Trophoblast cell (in vitro differentiated cells and primary cell): ENCODE results near the gene ARTN.

Source experiments
- DNase-seq, 2 donors: peaks; one replicate each; pipeline ENCODE4 v3.0.0-alpha.2; 2016
- H2AFZ ChIP-seq: 2 replicates; pipeline ENCODE4 v1.6.1; 2013; ENCODE audit warnings: low read length, moderate library complexity, mild to moderate bottlenecking; ENCODE audit not compliant: insufficient read depth, poor library complexity
- H2AK5ac ChIP-seq: 2 replicates; pipeline ENCODE4 v1.6.1; 2013; ENCODE audit warnings: mild to moderate bottlenecking, low read length
- H2BK120ac ChIP-seq: 2 replicates; pipeline ENCODE4 v1.6.1; 2013; ENCODE audit warnings: low read length, mild to moderate bottlenecking, moderate library complexity; ENCODE audit not compliant: insufficient read depth, poor library complexity
- H2BK12ac ChIP-seq: 2 replicates; pipeline ENCODE4 v1.6.1; 2013; ENCODE audit warnings: mild to moderate bottlenecking, low read length, moderate library complexity
- H2BK5ac ChIP-seq: 2 replicates; pipeline ENCODE4 v1.6.1; 2013; ENCODE audit warnings: low read length, low read depth, moderate library complexity, mild to moderate bottlenecking; ENCODE audit not compliant: poor library complexity
- H3K14ac ChIP-seq: 2 replicates; pipeline ENCODE4 v1.6.1; 2013; ENCODE audit warnings: mild to moderate bottlenecking, low read length
- H3K18ac ChIP-seq: 2 replicates; pipeline ENCODE4 v1.6.1; 2013; ENCODE audit warnings: mild to moderate bottlenecking, low read length
- H3K23ac ChIP-seq: 2 replicates; pipeline ENCODE4 v1.6.1; 2013; ENCODE audit warnings: low read length
- H3K27ac ChIP-seq: 2 replicates; pipeline ENCODE4 v1.5.1; 2013; ENCODE audit warnings: low read depth, mild to moderate bottlenecking, inconsistent platforms, low read length, moderate library complexity
- H3K27me3 ChIP-seq: 2 replicates; pipeline ENCODE4 v1.6.1; 2013; ENCODE audit warnings: inconsistent platforms, mild to moderate bottlenecking, low read length, moderate library complexity; ENCODE audit not compliant: insufficient read depth
- H3K36me3 ChIP-seq, 2 experiments: 1 replicate in 1 of 2; 2 replicates in 1 of 2; pipeline ENCODE4 v1.6.1; 2013; ENCODE audit warnings: low read length in 2 of 2, mild to moderate bottlenecking in 2 of 2, moderate library complexity in 1 of 2; ENCODE audit not compliant: insufficient read depth in 2 of 2, control insufficient read depth in 1 of 2
- H3K4ac ChIP-seq: 2 replicates; pipeline ENCODE4 v1.6.1; 2013; ENCODE audit warnings: low read depth, mild to moderate bottlenecking, low read length, moderate library complexity
- H3K4me1 ChIP-seq, 2 experiments: 1 replicate in 1 of 2; 2 replicates in 1 of 2; pipeline ENCODE4 v1.6.1; 2013; ENCODE audit warnings: low read length in 2 of 2, mild to moderate bottlenecking in 2 of 2, moderate library complexity in 1 of 2; ENCODE audit not compliant: insufficient read depth in 2 of 2, control insufficient read depth in 1 of 2
- H3K4me2 ChIP-seq: 2 replicates; pipeline ENCODE4 v1.6.1; 2013; ENCODE audit warnings: inconsistent platforms, mild to moderate bottlenecking, low read length, moderate library complexity
- H3K4me3 ChIP-seq: 2 replicates; pipeline ENCODE4 v1.5.1; 2013; ENCODE audit warnings: mild to moderate bottlenecking, low read depth, low read length, inconsistent platforms
- H3K79me1 ChIP-seq: one replicate; pipeline ENCODE4 v1.6.1; 2013; ENCODE audit warnings: low read length
- H3K79me2 ChIP-seq: 2 replicates; pipeline ENCODE4 v1.6.1; 2013; ENCODE audit warnings: low read length, mild to moderate bottlenecking; ENCODE audit not compliant: control insufficient read depth, insufficient read depth, poor library complexity
- H3K9ac ChIP-seq: 2 replicates; pipeline ENCODE4 v1.6.1; 2013; ENCODE audit warnings: mild to moderate bottlenecking, low read length
- H3K9me3 ChIP-seq: 2 replicates; pipeline ENCODE4 v1.6.1; 2013; ENCODE audit warnings: low read depth, mild to moderate bottlenecking, control low read depth, inconsistent platforms, low read length; ENCODE audit not compliant: insufficient read depth
- H4K12ac ChIP-seq: 2 replicates; pipeline ENCODE4 v1.6.1; 2013; ENCODE audit warnings: low read depth, mild to moderate bottlenecking, low read length, moderate library complexity
- H4K8ac ChIP-seq: 2 replicates; pipeline ENCODE4 v1.6.1; 2013; ENCODE audit warnings: low read depth, mild to moderate bottlenecking, low read length, moderate library complexity
- H4K91ac ChIP-seq: one replicate; pipeline ENCODE4 v1.6.1; 2013; ENCODE audit warnings: low read depth, mild to moderate bottlenecking, low read length, moderate library complexity
- WGBS: extraction: QIAGEN DNeasy Blood & Tissue Kit; methylation state at CpG from one replicate; pipeline ENCODE4 v1.1.7; 2013; ENCODE audit warnings: missing lambda C conversion rate; ENCODE audit not compliant: insufficient read length, insufficient coverage; ENCODE audit errors: extremely low coverage; 5-methylcytosine and 5-hydroxymethylcytosine counted together

ARTN gene

DNA sequence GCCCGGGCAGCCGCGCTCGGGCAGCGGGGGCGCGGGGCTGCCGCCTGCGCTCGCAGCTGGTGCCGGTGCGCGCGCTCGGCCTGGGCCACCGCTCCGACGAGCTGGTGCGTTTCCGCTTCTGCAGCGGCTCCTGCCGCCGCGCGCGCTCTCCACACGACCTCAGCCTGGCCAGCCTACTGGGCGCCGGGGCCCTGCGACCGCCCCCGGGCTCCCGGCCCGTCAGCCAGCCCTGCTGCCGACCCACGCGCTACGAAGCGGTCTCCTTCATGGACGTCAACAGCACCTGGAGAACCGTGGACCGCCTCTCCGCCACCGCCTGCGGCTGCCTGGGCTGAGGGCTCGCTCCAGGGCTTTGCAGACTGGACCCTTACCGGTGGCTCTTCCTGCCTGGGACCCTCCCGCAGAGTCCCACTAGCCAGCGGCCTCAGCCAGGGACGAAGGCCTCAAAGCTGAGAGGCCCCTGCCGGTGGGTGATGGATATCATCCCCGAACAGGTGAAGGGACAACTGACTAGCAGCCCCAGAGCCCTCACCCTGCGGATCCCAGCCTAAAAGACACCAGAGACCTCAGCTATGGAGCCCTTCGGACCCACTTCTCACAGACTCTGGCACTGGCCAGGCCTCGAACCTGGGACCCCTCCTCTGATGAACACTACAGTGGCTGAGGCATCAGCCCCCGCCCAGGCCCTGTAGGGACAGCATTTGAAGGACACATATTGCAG lies 3.0 kb downstream of the ARTN start:
- Histone ChIP-seq H3K23ac (no peak overlapping the region), H3K14ac (no peak overlapping the region), H3K4me2 (peak overlapping the region; percentile 74), H4K8ac (no peak overlapping the region), H3K79me2 (no peaks in the 10 kb centered on the region), H4K91ac (no peak overlapping the region), H4K12ac (no peak overlapping the region), H3K4me3 (peak overlapping the region; percentile 38), H3K79me1 (no peaks in the 10 kb centered on the region), H2AK5ac (no peak overlapping the region), H3K18ac (no peak overlapping the region), H3K4ac (no peak overlapping the region), H3K36me3 (no peaks in the 10 kb centered on the region), H3K9me3 (no peaks in the 10 kb centered on the region), H3K9ac (no peak overlapping the region), H2BK12ac (no peak overlapping the region), H2AFZ (peak overlapping the region; percentile 4), H2BK120ac (no peak overlapping the region), H3K4me1 (peaks cover 17 to 18% of the 10 kb centered on the region in 2 experiments), H3K27ac (no peak overlapping the region), H3K27me3 (no peaks in the 10 kb centered on the region), H2BK5ac (no peak overlapping the region)
- WGBS: no CpG with 5 or more reads among the region's 56 CpGs
- DNase-seq: peak in 1 of 2 donors; percentile 35

DNA sequence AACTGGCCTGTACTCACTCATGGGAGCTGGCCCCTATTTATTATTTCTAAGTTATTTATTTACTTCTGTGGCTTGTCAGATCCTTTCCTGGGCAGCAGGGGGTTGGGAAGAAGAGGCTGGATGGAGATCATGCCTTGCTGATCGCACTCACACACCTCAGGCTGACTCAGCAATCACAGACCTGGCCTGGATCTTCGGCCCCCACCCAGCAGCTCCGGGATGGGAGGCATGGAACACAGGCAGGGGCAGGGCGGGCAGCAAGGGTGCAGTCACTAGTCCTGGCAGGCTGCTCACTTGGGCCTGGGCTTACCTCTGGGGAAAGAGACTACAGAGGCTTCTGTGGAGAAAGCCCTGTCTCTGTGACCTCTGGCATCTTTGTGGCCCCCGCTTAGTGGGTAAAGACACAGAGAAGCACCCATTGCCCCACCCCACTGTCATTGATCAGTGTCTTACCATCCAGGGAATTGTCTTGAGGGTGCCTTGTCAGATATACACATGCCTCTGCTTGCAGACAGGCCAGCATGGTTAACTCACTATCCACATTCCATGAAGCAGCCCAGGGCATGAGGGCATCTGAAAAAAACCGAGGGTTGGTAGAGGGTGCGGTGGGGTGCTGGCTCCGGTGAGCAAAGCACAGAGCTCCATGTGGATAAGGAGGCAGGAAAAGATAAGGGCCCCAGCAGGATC lies 3.7 kb downstream of the ARTN start:
- Histone ChIP-seq H3K14ac (no peak overlapping the region), H3K79me1 (no peaks in the 10 kb centered on the region), H3K9me3 (no peaks in the 10 kb centered on the region), H3K9ac (no peak overlapping the region), H3K27me3 (no peaks in the 10 kb centered on the region), H2BK5ac (no peak overlapping the region), H3K4me2 (no peak overlapping the region), H2AK5ac (no peak overlapping the region), H3K23ac (no peak overlapping the region), H3K18ac (no peak overlapping the region), H3K4ac (no peak overlapping the region), H4K91ac (no peak overlapping the region), H3K36me3 (no peaks in the 10 kb centered on the region), H3K4me1 (peaks cover 17 to 18% of the 10 kb centered on the region in 2 experiments), H2BK120ac (no peak overlapping the region), H4K8ac (no peak overlapping the region), H3K79me2 (no peaks in the 10 kb centered on the region), H3K4me3 (no peak overlapping the region), H2AFZ (no peak overlapping the region), H3K27ac (no peak overlapping the region), H4K12ac (no peak overlapping the region), H2BK12ac (no peak overlapping the region)
- no CpG with 5 or more reads among the region's 8 CpGs for WGBS
- DNase-seq: peak; percentile 45 to 48

DNA sequence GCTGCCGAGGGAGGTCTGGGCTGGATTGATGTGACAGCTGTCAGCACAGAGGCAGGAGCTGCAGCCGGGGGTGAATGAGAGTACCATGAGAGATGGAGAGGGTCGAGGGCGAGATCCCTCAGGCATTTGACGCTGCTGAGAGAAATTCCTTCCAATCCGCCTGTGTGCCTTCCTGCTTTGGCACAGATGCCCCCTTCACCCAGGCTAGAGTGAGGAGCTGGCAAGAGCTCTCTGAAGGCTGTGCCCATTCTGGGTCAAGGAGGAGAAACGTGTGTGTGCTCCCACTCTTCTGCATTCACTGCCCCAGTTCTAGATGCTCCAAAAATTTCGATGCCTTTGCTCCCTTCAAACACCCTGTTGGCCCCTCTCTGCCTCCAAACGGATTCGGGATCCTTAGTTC lies 4.8 kb downstream of the ARTN start:
- Histone ChIP-seq H3K27ac (no peak overlapping the region), H2BK5ac (no peak overlapping the region), H3K79me1 (no peaks in the 10 kb centered on the region), H4K12ac (no peak overlapping the region), H3K36me3 (no peaks in the 10 kb centered on the region), H4K8ac (no peak overlapping the region), H3K23ac (no peak overlapping the region), H3K4me1 (peaks cover 11 to 13% of the 10 kb centered on the region in 2 experiments), H3K9ac (no peak overlapping the region), H2BK12ac (no peak overlapping the region), H2AFZ (no peak overlapping the region), H3K79me2 (no peaks in the 10 kb centered on the region), H2AK5ac (no peak overlapping the region), H3K4me2 (no peak overlapping the region), H3K14ac (no peak overlapping the region), H3K27me3 (no peaks in the 10 kb centered on the region), H2BK120ac (no peak overlapping the region), H3K18ac (no peak overlapping the region), H3K9me3 (no peaks in the 10 kb centered on the region), H3K4me3 (no peak overlapping the region), H4K91ac (no peak overlapping the region), H3K4ac (no peak overlapping the region)
- no peak for DNase-seq
- no CpG with 5 or more reads among the region's 10 CpGs for WGBS

DNA sequence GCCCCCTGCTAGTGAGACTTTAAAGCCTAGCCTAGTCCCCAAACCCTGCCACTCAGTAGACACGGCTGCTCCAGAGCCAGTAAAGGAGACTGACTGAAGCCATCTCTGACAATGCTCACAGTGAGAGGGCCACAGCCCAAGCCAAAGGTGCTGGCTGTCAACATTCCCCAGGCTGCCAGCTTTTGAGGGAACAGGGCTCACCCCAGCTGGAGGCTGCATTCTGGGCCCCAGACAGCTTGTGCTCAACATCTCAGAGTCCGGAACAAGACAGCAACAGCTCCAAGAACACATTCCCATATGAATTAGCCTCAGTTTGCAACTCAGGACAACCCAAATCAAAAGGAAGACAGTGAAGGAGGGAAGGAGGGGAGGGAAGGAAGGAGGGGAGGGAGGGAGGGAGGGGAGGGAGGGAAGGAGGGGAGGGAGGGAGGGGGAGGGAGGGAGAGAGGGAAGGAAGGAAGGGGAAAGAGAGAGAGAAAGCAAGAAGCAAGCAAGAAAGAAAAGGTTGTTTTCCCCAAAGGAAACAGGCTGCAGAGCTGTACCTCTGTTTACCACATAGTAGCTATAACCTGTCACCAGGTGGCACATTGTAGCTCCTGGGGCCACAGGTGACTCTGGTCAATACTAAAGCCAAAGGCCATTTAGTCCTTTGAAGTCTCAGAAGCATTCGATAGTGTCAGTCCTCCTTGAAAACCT lies 5.4 kb downstream of the ARTN start:
- no peaks in the 10 kb centered on the region for H3K9me3 ChIP-seq
- no peak overlapping the region for H2AK5ac ChIP-seq
- H3K4me1 ChIP-seq: peaks cover 5 to 8% of the 10 kb centered on the region in 2 experiments
- no peak for DNase-seq
- no peak overlapping the region for H4K12ac ChIP-seq
- no peaks in the 10 kb centered on the region for H3K27me3 ChIP-seq
- no peak overlapping the region for H2BK120ac ChIP-seq
- H2BK5ac ChIP-seq: no peak overlapping the region
- H4K8ac ChIP-seq: no peak overlapping the region
- H3K14ac ChIP-seq: no peak overlapping the region
- H3K9ac ChIP-seq: no peak overlapping the region
- no peak overlapping the region for H3K4ac ChIP-seq
- no peak overlapping the region for H3K18ac ChIP-seq
- H3K79me1 ChIP-seq: no peaks in the 10 kb centered on the region
- H4K91ac ChIP-seq: no peak overlapping the region
- H3K36me3 ChIP-seq: no peaks in the 10 kb centered on the region
- no peak overlapping the region for H3K4me3 ChIP-seq
- no peak overlapping the region for H2AFZ ChIP-seq
- no peak overlapping the region for H3K4me2 ChIP-seq
- no peak overlapping the region for H3K27ac ChIP-seq
- no peaks in the 10 kb centered on the region for H3K79me2 ChIP-seq
- H2BK12ac ChIP-seq: no peak overlapping the region
- no CpG with 5 or more reads among the region's 3 CpGs for WGBS
- no peak overlapping the region for H3K23ac ChIP-seq
